Upper lobe of left lung (tissue), 6 donors: Measurements from ENCODE around the gene TTC17. TPM values are rescaled to one million over a fixed set of nuclear protein-coding genes. Genes with fewer than 3 reads are reported as not detected.

Source experiments
- ATAC-seq, 2 donors: fragments of 200-7000 bp; cut with Tn5 transposase; one replicate each; pipeline ENCODE4 v1.9.1; 2022; ENCODE audit warnings: mild to moderate bottlenecking in 2 of 2, moderate library complexity in 2 of 2; ENCODE audit not compliant: low FRiP score in 2 of 2
- DNase-seq, 2 donors: peaks; one replicate each; pipeline ENCODE4 v3.0.0-alpha.2; 2019 to 2020
- H3K27ac ChIP-seq, 4 donors: fragments of 200-600 bp; sonication (generic); one replicate each; pipeline ENCODE4 v1.5.1; 2016 to 2019
- H3K27me3 ChIP-seq, 4 donors: fragments of 200-600 bp; sonication (generic); one replicate each; pipeline ENCODE4 v1.5.1; 2017 to 2019
- H3K36me3 ChIP-seq, 4 donors: fragments of 200-600 bp; sonication (generic); one replicate each; pipeline ENCODE4 v1.5.1; 2016 to 2019
- H3K4me1 ChIP-seq, 4 donors: fragments of 200-600 bp; sonication (generic); one replicate each; pipeline ENCODE4 v1.5.1; 2018 to 2019
- H3K4me3 ChIP-seq, 4 donors: fragments of 200-600 bp; sonication (generic); one replicate each; pipeline ENCODE4 v1.5.1; 2017 to 2019; ENCODE audit warnings: mild to moderate bottlenecking in 2 of 4, moderate library complexity in 1 of 4
- H3K9me3 ChIP-seq, 4 donors: fragments of 200-600 bp; sonication (generic); one replicate each; pipeline ENCODE4 v1.5.1; 2018 to 2019
- EP300 ChIP-seq, 4 donors: sonication (generic); formaldehyde crosslinking; IDR thresholded peaks; one replicate each; pipeline ENCODE4 v1.5.1; 2017; ENCODE audit warnings: antibody characterized with exemption in 4 of 4, control low read depth in 2 of 4
- POLR2A ChIP-seq, 4 donors: fragments of 450-650 bp; IDR thresholded peaks; one replicate each; pipeline ENCODE4 v1.5.1; 2016 to 2017; ENCODE audit warnings: antibody characterized with exemption in 4 of 4, mild to moderate bottlenecking in 2 of 4
- POLR2AphosphoS5 ChIP-seq, 2 donors: sonication (generic); formaldehyde crosslinking; IDR thresholded peaks; one replicate each; pipeline ENCODE4 v1.5.1; 2017; ENCODE audit warnings: antibody characterized with exemption in 2 of 2
- WGBS, 2 donors: methylation state at CpG; one replicate each; pipeline ENCODE4 v1.1.5; 2017 to 2018; 5-methylcytosine and 5-hydroxymethylcytosine counted together
- small RNA-seq, 4 donors: library from RNA; depleted of rRNA; stranded (forward); fragments of <200 nt; gene quantifications; one replicate each; pipeline ENCODE3, GENCODE V24; 2016
- total RNA-seq, 6 donors: library from RNA; depleted of rRNA in 4 of 6; stranded (reverse); fragments of >200 nt in 4 of 6; gene quantifications; one replicate each; pipeline versions ENCODE4 v1.1.0 to v1.2.1, GENCODE V29; 2016 to 2021
- TF ChIP-seq, protein P1 (sequence below), 6 experiments: fragments of 450-650 bp in 4 of 6; fragments of 200-600 bp in 2 of 6; sonication (generic) in 2 of 6; IDR thresholded peaks; one replicate each; pipeline ENCODE4 v1.5.1; 2016 to 2019; ENCODE audit warnings: antibody characterized with exemption in 6 of 6
- donor health status: DM: no; HTN: no; CAD: no; lungs with moderate emphysema.
- donor health status: DM: no; HTN: yes; CAD: no; lungs with severe emphysema.

TTC17 gene
- total RNA-seq, 6 donors from 2014 or later, result 61.2 to 313 (median 126) TPM

DNA sequence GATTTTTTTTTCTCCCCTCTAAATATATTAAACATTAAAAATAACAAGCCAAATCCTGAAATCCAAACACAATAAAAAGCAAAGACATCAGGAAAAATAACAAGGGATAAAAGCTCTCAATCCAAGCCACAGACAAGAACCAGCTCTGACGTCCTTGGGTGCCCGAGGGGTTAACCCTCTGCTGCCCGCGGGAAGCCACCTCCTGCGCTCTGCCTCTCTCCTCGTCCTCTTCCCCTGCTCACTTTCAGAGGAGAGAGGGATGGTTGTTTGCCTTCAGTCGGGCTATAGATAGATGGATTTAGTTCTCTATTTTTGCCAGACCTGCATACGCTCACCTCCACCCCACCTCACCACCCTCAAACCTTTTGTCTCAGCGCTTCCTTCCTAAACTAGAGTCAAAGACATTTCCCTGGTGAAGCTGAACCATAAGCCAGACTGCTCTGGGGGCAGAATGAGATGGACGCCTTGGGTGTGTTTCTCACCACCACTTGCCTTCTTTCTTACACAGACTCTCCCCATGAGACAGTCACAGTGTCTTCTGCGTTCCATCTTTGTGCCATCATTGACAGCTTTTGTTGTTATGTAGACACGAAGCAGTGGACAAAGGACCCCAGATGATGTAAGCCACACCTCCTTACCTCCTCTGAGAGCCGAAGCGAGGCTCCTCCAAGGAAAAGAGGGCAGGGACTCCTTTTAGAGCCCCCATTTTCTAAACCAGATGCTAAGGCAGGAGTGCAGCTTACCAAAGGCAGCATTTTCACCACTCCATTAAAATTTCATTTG, 179.3 kb downstream of the TTC17 start:
- DNase-seq (no peak), ATAC-seq (no peak)
- H3K36me3 ChIP-seq, result no peaks in the 10 kb centered on the region
- TF ChIP-seq POLR2A (IDR thresholded peaks at IDR 0.05), result no peak
- no peak for TF ChIP-seq POLR2AphosphoS5 (IDR thresholded peaks at IDR 0.05)
- TF ChIP-seq, protein P1, sequence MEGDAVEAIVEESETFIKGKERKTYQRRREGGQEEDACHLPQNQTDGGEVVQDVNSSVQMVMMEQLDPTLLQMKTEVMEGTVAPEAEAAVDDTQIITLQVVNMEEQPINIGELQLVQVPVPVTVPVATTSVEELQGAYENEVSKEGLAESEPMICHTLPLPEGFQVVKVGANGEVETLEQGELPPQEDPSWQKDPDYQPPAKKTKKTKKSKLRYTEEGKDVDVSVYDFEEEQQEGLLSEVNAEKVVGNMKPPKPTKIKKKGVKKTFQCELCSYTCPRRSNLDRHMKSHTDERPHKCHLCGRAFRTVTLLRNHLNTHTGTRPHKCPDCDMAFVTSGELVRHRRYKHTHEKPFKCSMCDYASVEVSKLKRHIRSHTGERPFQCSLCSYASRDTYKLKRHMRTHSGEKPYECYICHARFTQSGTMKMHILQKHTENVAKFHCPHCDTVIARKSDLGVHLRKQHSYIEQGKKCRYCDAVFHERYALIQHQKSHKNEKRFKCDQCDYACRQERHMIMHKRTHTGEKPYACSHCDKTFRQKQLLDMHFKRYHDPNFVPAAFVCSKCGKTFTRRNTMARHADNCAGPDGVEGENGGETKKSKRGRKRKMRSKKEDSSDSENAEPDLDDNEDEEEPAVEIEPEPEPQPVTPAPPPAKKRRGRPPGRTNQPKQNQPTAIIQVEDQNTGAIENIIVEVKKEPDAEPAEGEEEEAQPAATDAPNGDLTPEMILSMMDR (IDR thresholded peaks at IDR 0.05), result no peak
- no peak for TF ChIP-seq EP300 (IDR thresholded peaks at IDR 0.05)
- no peaks in the 10 kb centered on the region for H3K9me3 ChIP-seq
- 24 to 32% methylated on average over 14 of the region's 14 CpGs for WGBS, 2 donors
- H3K4me3 ChIP-seq, result no peak overlapping the region
- H3K4me1 ChIP-seq, result no peaks in the 10 kb centered on the region
- no peak overlapping the region for H3K27ac ChIP-seq
- no peaks in the 10 kb centered on the region for H3K27me3 ChIP-seq

GRCh38 chr11:43541993-43542392, 183.3 kb downstream of the TTC17 start:
- Histone ChIP-seq H3K4me1 (peaks cover 0 to 4% (median under 1%) of the 10 kb centered on the region in 4 donors), H3K27me3 (peaks cover 0 to 2% (median under 1%) of the 10 kb centered on the region in 4 donors), H3K4me3 (no peak overlapping the region), H3K27ac (no peak overlapping the region), H3K9me3 (no peaks in the 10 kb centered on the region), H3K36me3 (no peaks in the 10 kb centered on the region)
- WGBS, 2 donors, result 75 to 87% methylated on average over 2 of the region's 2 CpGs
- ATAC-seq, result no peak
- no peak for DNase-seq
- TF ChIP-seq, protein P1 (IDR thresholded peaks at IDR 0.05), result no peak
- TF ChIP-seq POLR2AphosphoS5 (IDR thresholded peaks at IDR 0.05) (no peak), EP300 (IDR thresholded peaks at IDR 0.05) (no peak), POLR2A (IDR thresholded peaks at IDR 0.05) (no peak)

- no peak overlapping the region for H3K4me3 ChIP-seq
- no peak overlapping the region for H3K27ac ChIP-seq
- 78 to 80% methylated on average over 7 of the region's 7 CpGs for WGBS, 2 donors
- TF ChIP-seq POLR2AphosphoS5 (IDR thresholded peaks at IDR 0.05), result no peak
- TF ChIP-seq POLR2A (IDR thresholded peaks at IDR 0.05), result no peak
- TF ChIP-seq, protein P1 (IDR thresholded peaks at IDR 0.05), result no peak
- no peak for TF ChIP-seq EP300 (IDR thresholded peaks at IDR 0.05)
- peaks cover 0 to 12% (median 5%) of the 10 kb centered on the region in 4 donors for H3K27me3 ChIP-seq
- no peaks in the 10 kb centered on the region for H3K9me3 ChIP-seq
- no peaks in the 10 kb centered on the region for H3K36me3 ChIP-seq
- DNase-seq (no peak), ATAC-seq (no peak)
- peaks cover 2 to 14% (median 7%) of the 10 kb centered on the region in 4 donors for H3K4me1 ChIP-seq
Measured at GRCh38 chr11:43542750-43543712, 184.3 kb downstream of the TTC17 start.

Small RNA genes lying within 50 kb of the gene (small RNA-seq; reads per million reads assigned to genes)
- gene RF00019 (0 reads per million in 4 donors), gene RN7SKP287 (0 reads per million in 4 donors)

Other genes starting within 250 kb of the TTC17 start
- 100 to 1,000 TPM in 1 of 6 donors, 10 to 100 TPM in 5; 31.4 to 111 (median 74.4) TPM for gene API5, start 46.9 kb upstream of the TTC17 start, total RNA-seq